Testis (tissue), 3 donors: ENCODE results near the gene ARRB2. TPM values are rescaled to one million over a fixed set of nuclear protein-coding genes. Genes with fewer than 3 reads are reported as not detected.
"Not testable (repeated sequence)": the region's sequence is repeated elsewhere in the genome, so short reads cannot be mapped to it uniquely, and the experiment has no call there.

Experiments
- DNase-seq: peaks from one replicate; pipeline ENCODE4 v3.0.0-alpha.2; 2019
- H3K27ac ChIP-seq, 2 donors: fragments of 200-600 bp; sonication (generic); one replicate each; pipeline ENCODE4 v1.5.1; 2019
- H3K27me3 ChIP-seq: fragments of 200-600 bp; sonication (generic); one replicate; pipeline ENCODE4 v1.5.1; 2019
- H3K36me3 ChIP-seq: fragments of 200-600 bp; sonication (generic); one replicate; pipeline ENCODE4 v1.5.1; 2017; ENCODE audit warnings: low read depth; ENCODE audit errors: missing control alignments
- H3K4me1 ChIP-seq: fragments of 200-600 bp; sonication (generic); one replicate; pipeline ENCODE4 v1.5.1; 2019
- H3K4me3 ChIP-seq, 2 donors: fragments of 200-600 bp; sonication (generic); one replicate each; pipeline ENCODE4 v1.5.1; 2017 to 2019
- H3K9me3 ChIP-seq: fragments of 200-600 bp; sonication (generic); one replicate; pipeline ENCODE4 v1.5.1; 2017
- CTCF ChIP-seq, 3 experiments: fragments of 450-650 bp in 2 of 3; fragments of 200-600 bp in 1 of 3; sonication (generic) in 1 of 3; IDR thresholded peaks; one replicate each; pipeline ENCODE4 v1.5.1; 2016 to 2019; ENCODE audit warnings: antibody characterized with exemption in 3 of 3, mild to moderate bottlenecking in 2 of 3, moderate library complexity in 1 of 3
- POLR2A ChIP-seq: fragments of 450-650 bp; IDR thresholded peaks from one replicate; pipeline ENCODE4 v1.6.1; 2017; ENCODE audit warnings: antibody characterized with exemption, mild to moderate bottlenecking, moderate library complexity
- WGBS, 2 donors: methylation state at CpG; one replicate each; pipeline ENCODE4 v1.1.5; 2018; 5-methylcytosine and 5-hydroxymethylcytosine counted together
- intact Hi-C: fragments of 100-400 bp; cut with DNase I; formaldehyde crosslinking; loops from one replicate; pipeline ENCODE4 v1.15.1; 2023; ENCODE audit warnings: low total_unique reads
- polyA plus RNA-seq: library from polyadenylated mRNA; stranded (reverse); fragments of 350-450 nt; fragmentation: Illumina TruSeq; extraction: RNeasy Lipid Tissue Mini Kit (QIAGEN cat#74804); gene quantifications from one replicate; pipeline ENCODE4 v1.2.3, GENCODE V29; 2014; ENCODE audit warnings: low read depth, low replicate concordance; ENCODE audit not compliant: insufficient read depth
- total RNA-seq, 2 donors: library from RNA; depleted of rRNA; stranded (reverse); fragments of >200 nt; gene quantifications; one replicate each; pipeline ENCODE4 v1.2.3, GENCODE V29; 2016

Gene ARRB2
- total and polyA plus RNA-seq, 3 donors from 2014 or later, result 13.5 to 23.0 (median 19.5) TPM

- WGBS, 2 donors, result 71 to 75% methylated on average over 6 of the region's 6 CpGs
- H3K4me3 ChIP-seq, result no peak overlapping the region
- DNase-seq, result no peak
- no peaks in the 10 kb centered on the region for H3K9me3 ChIP-seq
- H3K4me1 ChIP-seq, result peaks cover 2% of the 10 kb centered on the region
- TF ChIP-seq POLR2A (no peak), CTCF (IDR thresholded peaks at IDR 0.05) (no peak)
- no peaks in the 10 kb centered on the region for H3K36me3 ChIP-seq
- no peak overlapping the region for H3K27ac ChIP-seq
- no peaks in the 10 kb centered on the region for H3K27me3 ChIP-seq
- intact Hi-C loops, result no loop called here
Measured at GRCh38 chr17:4696437-4696805, 14.0 kb upstream of the ARRB2 start.

- DNase-seq, result peak; percentile 41
- H3K36me3 ChIP-seq, H3K27ac ChIP-seq, H3K4me1 ChIP-seq, H3K9me3 ChIP-seq, H3K27me3 ChIP-seq, H3K4me3 ChIP-seq: not testable (repeated sequence)
- 83 to 85% methylated on average over 13 of the region's 13 CpGs for WGBS, 2 donors
- intact Hi-C loops, result loop anchor here (10.0 kb wide), 1 partner anchor 195 kb away; the partner anchor contains the start of gene C17orf107
Measured at GRCh38 chr17:4699401-4700056, 10.9 kb upstream of the ARRB2 start.

- H3K27ac ChIP-seq, result no peak overlapping the region
- TF ChIP-seq CTCF (IDR thresholded peaks at IDR 0.05), result no peak
- no peak for TF ChIP-seq POLR2A
- no peaks in the 10 kb centered on the region for H3K9me3 ChIP-seq
- H3K36me3 ChIP-seq, result no peaks in the 10 kb centered on the region
- H3K4me3 ChIP-seq, result no peak overlapping the region
- WGBS, 2 donors, result 58 to 100% methylated on average over 1 of the region's 1 CpG
- intact Hi-C loops, result loop anchor here (10.0 kb wide), 1 partner anchor 194 kb away; the partner anchor contains the start of gene C17orf107
- H3K4me1 ChIP-seq, result peaks cover 9% of the 10 kb centered on the region
- DNase-seq, result no peak
- H3K27me3 ChIP-seq, result no peaks in the 10 kb centered on the region
Measured at GRCh38 chr17:4701116-4701515, 9.3 kb upstream of the ARRB2 start.

GRCh38 chr17:4703330-4703691, 7.1 kb upstream of the ARRB2 start:
- Histone ChIP-seq H3K4me1 (peaks cover 9% of the 10 kb centered on the region), H3K27me3 (no peaks in the 10 kb centered on the region), H3K4me3 (peak overlapping the region; percentile 60 to 94), H3K27ac (peak overlapping the region; percentile 78 to 79), H3K9me3 (no peaks in the 10 kb centered on the region), H3K36me3 (no peaks in the 10 kb centered on the region)
- no peak for TF ChIP-seq CTCF (IDR thresholded peaks at IDR 0.05)
- TF ChIP-seq POLR2A, result no peak
- no peak for DNase-seq
- WGBS, 2 donors, result 2 to 5% methylated on average over 15 of the region's 15 CpGs
- intact Hi-C loops, result loop anchor here (10.0 kb wide), 1 partner anchor 191 kb away; the partner anchor contains the start of gene C17orf107

GRCh38 chr17:4704574-4704907, 5.9 kb upstream of the ARRB2 start:
- WGBS, 2 donors, result 32 to 46% methylated on average over 14 of the region's 14 CpGs
- intact Hi-C loops, result loop anchor here (10.0 kb wide), 1 partner anchor 190 kb away; the partner anchor contains the start of gene C17orf107

GRCh38 chr17:4704991-4705390, 5.4 kb upstream of the ARRB2 start:
- TF ChIP-seq CTCF (IDR thresholded peaks at IDR 0.05), result no peak
- TF ChIP-seq POLR2A, result no peak
- DNase-seq, result no peak
- Histone ChIP-seq H3K27ac (no peak overlapping the region), H3K27me3 (no peaks in the 10 kb centered on the region), H3K4me3 (no peak overlapping the region), H3K4me1 (peaks cover 12% of the 10 kb centered on the region), H3K9me3 (no peaks in the 10 kb centered on the region), H3K36me3 (no peaks in the 10 kb centered on the region)
- WGBS, 2 donors, result 72 to 74% methylated on average over 15 of the region's 15 CpGs
- intact Hi-C loops, result loop anchor here (10.0 kb wide), 1 partner anchor 190 kb away; the partner anchor contains the start of gene C17orf107

More at GRCh38 chr17:4704574-4704907, 5.9 kb upstream of the ARRB2 start:
- not testable (repeated sequence) for H3K4me1 ChIP-seq, H3K36me3 ChIP-seq, H3K27me3 ChIP-seq, H3K9me3 ChIP-seq, DNase-seq
- Histone ChIP-seq H3K27ac (peak overlapping the region in 1 of 2 donors; percentile 78), H3K4me3 (peak overlapping the region; percentile 60 to 94)
